Subcutaneous adipose tissue (tissue), 4 donors: Measurements from ENCODE around the gene ZNF23. TPM values are rescaled to one million over a fixed set of nuclear protein-coding genes. Genes with fewer than 3 reads are reported as not detected.

Source experiments
- total RNA-seq, 4 donors: library from RNA; depleted of rRNA; stranded (reverse); fragments of >200 nt; gene quantifications; one replicate each; pipeline ENCODE4 v1.1.0, GENCODE V29; 2016
- TF ChIP-seq, protein P1 (sequence below): fragments of 450-650 bp; IDR thresholded peaks from one replicate; pipeline ENCODE4 v1.5.1; 2016; ENCODE audit warnings: low read depth, mild to moderate bottlenecking, control low read depth, antibody characterized with exemption, moderate library complexity

Gene ZNF23
- total RNA-seq, 4 donors from 2014 or later: 8.5 to 19.0 (median 13.5) TPM

DNA sequence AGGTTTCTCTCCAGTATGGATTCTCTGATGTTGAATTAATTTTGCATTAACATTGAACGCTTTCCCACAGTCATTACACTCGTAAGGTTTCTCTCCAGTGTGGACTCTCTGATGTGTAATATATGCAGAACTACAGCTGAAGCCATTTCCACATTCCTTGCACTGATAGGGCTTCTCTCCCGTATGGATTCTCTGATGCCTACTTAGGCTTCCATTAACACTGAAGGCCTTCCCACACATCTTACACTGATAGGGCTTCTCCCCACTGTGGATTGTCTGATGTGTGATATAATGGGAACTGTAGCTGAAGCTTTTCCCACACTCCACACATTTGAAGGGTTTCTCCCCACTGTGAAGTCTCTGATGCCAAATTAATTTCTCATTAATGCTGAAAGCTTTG, 13.0 kb downstream of the ZNF23 start:
- TF ChIP-seq, protein P1, sequence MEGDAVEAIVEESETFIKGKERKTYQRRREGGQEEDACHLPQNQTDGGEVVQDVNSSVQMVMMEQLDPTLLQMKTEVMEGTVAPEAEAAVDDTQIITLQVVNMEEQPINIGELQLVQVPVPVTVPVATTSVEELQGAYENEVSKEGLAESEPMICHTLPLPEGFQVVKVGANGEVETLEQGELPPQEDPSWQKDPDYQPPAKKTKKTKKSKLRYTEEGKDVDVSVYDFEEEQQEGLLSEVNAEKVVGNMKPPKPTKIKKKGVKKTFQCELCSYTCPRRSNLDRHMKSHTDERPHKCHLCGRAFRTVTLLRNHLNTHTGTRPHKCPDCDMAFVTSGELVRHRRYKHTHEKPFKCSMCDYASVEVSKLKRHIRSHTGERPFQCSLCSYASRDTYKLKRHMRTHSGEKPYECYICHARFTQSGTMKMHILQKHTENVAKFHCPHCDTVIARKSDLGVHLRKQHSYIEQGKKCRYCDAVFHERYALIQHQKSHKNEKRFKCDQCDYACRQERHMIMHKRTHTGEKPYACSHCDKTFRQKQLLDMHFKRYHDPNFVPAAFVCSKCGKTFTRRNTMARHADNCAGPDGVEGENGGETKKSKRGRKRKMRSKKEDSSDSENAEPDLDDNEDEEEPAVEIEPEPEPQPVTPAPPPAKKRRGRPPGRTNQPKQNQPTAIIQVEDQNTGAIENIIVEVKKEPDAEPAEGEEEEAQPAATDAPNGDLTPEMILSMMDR: no peak

DNA sequence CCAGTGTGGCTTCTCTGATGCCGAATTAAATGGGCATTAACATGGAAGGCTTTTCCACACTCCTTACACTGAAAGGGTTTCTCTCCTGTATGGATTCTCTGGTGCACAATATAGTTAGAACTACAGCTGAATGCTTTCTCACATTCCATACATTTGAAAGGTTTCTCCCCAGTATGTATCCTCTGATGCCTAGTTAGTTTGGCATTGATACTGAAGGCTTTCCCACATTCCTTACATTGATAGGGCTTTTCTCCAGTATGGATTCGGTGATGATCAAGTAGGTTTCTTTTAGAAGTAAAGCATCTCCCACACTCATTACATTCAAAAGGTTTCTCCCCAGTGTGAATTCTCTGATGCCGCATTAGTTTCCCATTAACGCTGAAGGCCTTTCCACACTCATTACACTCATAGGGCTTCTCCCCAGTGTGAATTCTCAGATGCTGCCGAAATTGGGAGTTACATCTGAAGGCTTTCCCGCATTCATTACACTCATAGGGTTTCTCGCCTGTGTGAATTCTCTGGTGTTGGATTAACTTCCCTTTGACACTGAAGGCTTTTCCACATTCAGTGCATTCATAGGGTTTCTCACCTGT, 13.7 kb downstream of the ZNF23 start:
- TF ChIP-seq, protein P1: no peak

DNA sequence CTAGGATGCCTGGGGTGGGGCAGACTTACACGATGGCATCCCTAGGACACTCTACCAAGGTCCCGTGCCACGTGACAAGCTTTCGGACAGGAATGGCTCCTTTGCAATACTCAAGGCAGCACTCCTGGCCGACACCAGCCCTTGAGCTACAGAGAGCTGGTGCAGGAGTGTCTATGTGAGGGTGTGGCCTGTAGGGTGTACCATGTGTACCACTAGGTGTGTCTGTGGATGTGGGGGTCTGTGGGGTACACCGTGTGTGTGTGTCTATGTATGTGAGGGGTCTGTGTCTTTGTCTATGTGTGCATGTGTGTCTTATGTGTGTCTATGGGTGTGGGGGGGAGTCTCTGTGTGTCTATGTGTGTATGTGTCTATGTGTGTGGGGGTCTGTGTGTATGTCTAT, 18.3 kb downstream of the ZNF23 start:
- TF ChIP-seq, protein P1: no peak

DNA sequence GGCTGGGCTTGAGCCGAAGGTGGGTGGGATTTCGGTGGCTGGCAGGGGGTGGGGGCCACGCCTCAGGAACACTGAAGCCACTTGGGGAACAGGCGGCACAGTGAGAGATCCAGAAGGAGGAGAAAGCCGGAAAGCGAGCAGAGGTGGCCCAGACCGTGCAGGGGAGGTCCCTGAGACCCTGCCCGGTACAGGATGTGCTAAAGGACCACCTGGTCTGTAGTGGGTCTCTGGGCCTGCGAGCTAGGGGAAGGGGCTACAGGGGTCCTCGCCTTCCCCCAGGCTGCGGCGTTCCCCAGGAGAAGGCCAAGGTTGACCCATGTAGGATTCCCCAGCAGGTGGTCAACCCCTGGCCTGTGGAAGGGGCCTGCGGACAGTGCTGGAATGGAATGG, 20.0 kb downstream of the ZNF23 start, which contains the start of gene TLE7:
TSS of gene TLE7 (minus strand) at position 4 of the 390 bp plus-strand sequence. CDS start 8,730 bp downstream, outside the sequence.
- TF ChIP-seq, protein P1: no peak

DNA sequence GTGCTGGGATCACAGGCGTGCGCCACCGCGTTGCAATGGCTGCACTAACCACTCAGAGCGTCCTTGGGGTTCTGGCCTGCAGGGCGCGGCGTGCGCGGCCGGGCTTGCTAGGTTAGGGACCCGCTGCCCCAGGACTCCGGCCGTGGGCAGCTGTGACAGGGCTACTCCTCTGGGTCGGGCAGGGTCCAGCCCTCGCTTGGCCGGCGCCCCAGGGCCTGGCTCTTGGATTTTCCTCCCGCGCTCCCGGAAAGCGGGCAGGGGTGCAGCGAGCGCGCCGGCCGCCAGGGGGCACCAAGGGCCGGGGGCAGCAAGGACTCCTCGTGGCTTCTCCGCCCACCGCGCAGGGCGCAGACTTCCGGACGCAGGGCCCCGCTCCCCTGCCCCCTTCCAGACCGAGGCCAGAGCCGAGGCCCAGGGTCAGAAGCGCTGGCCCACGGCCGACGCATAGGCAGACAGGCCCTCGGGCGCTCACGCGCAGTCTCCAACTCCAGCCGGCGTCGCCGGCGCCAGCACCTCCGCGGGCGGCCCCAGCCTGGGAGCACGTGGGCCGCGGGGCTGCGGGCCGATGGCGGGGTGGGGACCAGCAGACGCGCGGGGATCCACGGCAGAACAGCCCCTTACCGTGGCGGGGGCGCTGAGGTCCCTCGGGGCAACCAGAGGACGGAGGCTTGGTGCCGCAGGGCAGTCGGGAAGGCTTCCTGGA, 20.5 kb downstream of the ZNF23 start:
- TF ChIP-seq, protein P1: no peak

DNA sequence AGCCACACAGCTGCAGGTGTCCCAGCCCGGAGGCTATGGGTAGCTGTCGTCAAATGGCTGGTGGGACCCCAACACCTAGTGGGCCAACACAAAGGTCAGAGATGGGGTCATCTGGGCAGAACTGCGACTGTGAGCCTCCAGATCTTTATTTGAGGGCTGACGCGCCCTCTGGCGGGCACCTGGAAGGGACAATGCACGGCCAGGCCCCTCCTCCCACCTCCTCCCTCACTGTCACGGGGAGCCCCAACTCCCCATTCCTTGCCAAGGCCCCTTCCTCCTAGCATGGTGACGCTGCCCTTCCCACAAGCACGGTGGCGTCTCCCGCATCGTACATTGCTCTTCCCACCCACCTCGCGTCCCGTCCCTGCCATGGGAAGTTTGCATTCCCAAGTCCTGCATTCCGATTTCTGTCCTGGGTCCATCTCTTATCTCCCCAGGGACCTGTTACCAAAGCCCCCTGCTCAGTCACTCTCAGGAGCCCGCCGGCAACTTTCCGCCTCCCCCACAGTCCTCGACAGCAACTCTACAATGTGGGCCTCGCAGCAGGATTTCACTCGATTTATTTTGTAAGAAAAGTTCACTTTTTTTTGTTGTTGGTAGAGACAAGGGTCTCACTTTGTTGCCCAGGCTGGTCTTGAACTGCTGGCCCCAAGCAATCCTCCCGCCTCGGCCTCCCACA, 21.2 kb downstream of the ZNF23 start:
- TF ChIP-seq, protein P1: no peak

DNA sequence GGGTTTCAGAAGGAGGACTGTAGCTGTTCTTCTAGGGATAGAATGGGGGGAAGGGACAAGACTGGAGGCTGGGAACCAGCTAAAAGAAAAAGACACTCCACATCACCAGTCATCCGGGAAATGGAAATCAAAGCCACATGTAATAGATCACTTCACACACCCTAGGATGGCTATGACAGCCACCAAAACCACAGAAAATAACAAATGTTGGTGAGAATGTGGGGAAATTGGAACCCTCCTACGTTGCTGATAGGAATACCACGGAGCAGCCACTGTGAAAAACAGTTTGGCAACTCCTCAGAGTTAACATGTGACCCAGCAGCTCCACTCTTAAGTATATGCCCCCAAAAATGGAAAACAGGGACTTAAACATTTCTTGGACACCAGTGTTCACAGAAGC, 22.5 kb downstream of the ZNF23 start:
- TF ChIP-seq, protein P1: no peak
